ENCODE data around the gene WDPCP. TPM values are rescaled to one million over a fixed set of nuclear protein-coding genes. Genes with fewer than 3 reads are reported as not detected.

Gene WDPCP
- total RNA-seq, 4 donors from 2014 or later, result 7.8 to 23.7 (median 10.7) TPM

GRCh38 chr2:63093502-63093901 lies 494.8 kb downstream of the WDPCP start:
- DNase-seq (ENCODE audit: extremely low spot score), result no peak
- WGBS, result 81% methylated on average over 1 of the region's 1 CpG
- H3K27me3 ChIP-seq, result no peaks in the 10 kb centered on the region
- H3K36me3 ChIP-seq, result no peaks in the 10 kb centered on the region
- H3K4me1 ChIP-seq, result no peaks in the 10 kb centered on the region
- intact Hi-C loops (cut with DNase I), result no loop called here
- H3K27ac ChIP-seq (replicated peaks in 1 of 4), result no peak overlapping the region
- no peak for TF ChIP-seq EP300 (IDR thresholded peaks at IDR 0.05)
- TF ChIP-seq POLR2AphosphoS5 (IDR thresholded peaks at IDR 0.05), result no peak
- TF ChIP-seq, protein P1, sequence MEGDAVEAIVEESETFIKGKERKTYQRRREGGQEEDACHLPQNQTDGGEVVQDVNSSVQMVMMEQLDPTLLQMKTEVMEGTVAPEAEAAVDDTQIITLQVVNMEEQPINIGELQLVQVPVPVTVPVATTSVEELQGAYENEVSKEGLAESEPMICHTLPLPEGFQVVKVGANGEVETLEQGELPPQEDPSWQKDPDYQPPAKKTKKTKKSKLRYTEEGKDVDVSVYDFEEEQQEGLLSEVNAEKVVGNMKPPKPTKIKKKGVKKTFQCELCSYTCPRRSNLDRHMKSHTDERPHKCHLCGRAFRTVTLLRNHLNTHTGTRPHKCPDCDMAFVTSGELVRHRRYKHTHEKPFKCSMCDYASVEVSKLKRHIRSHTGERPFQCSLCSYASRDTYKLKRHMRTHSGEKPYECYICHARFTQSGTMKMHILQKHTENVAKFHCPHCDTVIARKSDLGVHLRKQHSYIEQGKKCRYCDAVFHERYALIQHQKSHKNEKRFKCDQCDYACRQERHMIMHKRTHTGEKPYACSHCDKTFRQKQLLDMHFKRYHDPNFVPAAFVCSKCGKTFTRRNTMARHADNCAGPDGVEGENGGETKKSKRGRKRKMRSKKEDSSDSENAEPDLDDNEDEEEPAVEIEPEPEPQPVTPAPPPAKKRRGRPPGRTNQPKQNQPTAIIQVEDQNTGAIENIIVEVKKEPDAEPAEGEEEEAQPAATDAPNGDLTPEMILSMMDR (IDR thresholded peaks at IDR 0.05), result no peak
- no peak for TF ChIP-seq POLR2A (IDR thresholded peaks at IDR 0.05; ENCODE audit: low read depth)
- H3K4me3 ChIP-seq, result no peak overlapping the region
- H3K9me3 ChIP-seq, result no peaks in the 10 kb centered on the region

DNA sequence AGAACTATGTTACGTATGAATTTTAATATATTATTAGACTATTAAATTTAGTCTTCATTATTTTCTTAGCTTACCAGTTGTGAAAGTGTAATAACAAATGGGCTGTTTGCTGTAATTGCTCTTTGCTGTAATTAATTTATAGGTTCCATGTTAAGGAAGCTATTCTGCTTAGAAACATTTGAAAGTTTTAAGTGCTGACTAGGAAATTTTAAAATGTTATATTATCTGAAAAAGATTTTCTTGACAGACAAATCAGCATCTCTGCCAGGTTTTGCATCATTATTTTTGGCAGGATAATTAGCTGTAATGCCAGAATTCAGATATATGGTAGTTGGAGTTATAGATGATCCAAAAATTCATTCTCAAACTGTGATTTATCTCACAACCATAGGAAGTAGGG lies 495.4 kb downstream of the WDPCP start:
- DNase-seq (ENCODE audit: extremely low spot score), result no peak
- intact Hi-C loops (cut with DNase I), result no loop called here

GRCh38 chr2:63092401-63092800 lies 495.9 kb downstream of the WDPCP start:
- no peaks in the 10 kb centered on the region for H3K9me3 ChIP-seq
- WGBS, result 86% methylated on average over 1 of the region's 1 CpG
- H3K36me3 ChIP-seq, result no peaks in the 10 kb centered on the region
- no peak overlapping the region for H3K27ac ChIP-seq (replicated peaks in 1 of 4)
- no peaks in the 10 kb centered on the region for H3K4me1 ChIP-seq
- no peak for DNase-seq (ENCODE audit: extremely low spot score)
- TF ChIP-seq EP300 (IDR thresholded peaks at IDR 0.05), result no peak
- TF ChIP-seq, protein P1 (IDR thresholded peaks at IDR 0.05), result no peak
- TF ChIP-seq POLR2A (IDR thresholded peaks at IDR 0.05; ENCODE audit: low read depth), result no peak
- no peak for TF ChIP-seq POLR2AphosphoS5 (IDR thresholded peaks at IDR 0.05)
- intact Hi-C loops (cut with DNase I), result no loop called here
- no peak overlapping the region for H3K4me3 ChIP-seq
- H3K27me3 ChIP-seq, result no peaks in the 10 kb centered on the region

More for the DNA sequence above, 495.4 kb downstream of the WDPCP start:
- H3K27me3 ChIP-seq, result no peaks in the 10 kb centered on the region
- no peaks in the 10 kb centered on the region for H3K36me3 ChIP-seq
- H3K27ac ChIP-seq (replicated peaks in 1 of 4), result no peak overlapping the region
- H3K4me3 ChIP-seq, result no peak overlapping the region
- H3K4me1 ChIP-seq, result no peaks in the 10 kb centered on the region
- H3K9me3 ChIP-seq, result no peaks in the 10 kb centered on the region
- whole genome bisulfite sequencing, result 2% methylated on average over 1 of the region's 1 CpG
- TF ChIP-seq POLR2A (IDR thresholded peaks at IDR 0.05; ENCODE audit: low read depth) (no peak), EP300 (IDR thresholded peaks at IDR 0.05) (no peak), POLR2AphosphoS5 (IDR thresholded peaks at IDR 0.05) (no peak)
- TF ChIP-seq, protein P1 (IDR thresholded peaks at IDR 0.05), result no peak

- no peak for DNase-seq (ENCODE audit: extremely low spot score)
- Histone ChIP-seq H3K27me3 (no peaks in the 10 kb centered on the region), H3K27ac (replicated peaks in 1 of 4) (no peak overlapping the region), H3K9me3 (no peaks in the 10 kb centered on the region), H3K4me1 (no peaks in the 10 kb centered on the region), H3K36me3 (no peaks in the 10 kb centered on the region), H3K4me3 (no peak overlapping the region)
- no peak for TF ChIP-seq EP300 (IDR thresholded peaks at IDR 0.05)
- no peak for TF ChIP-seq POLR2AphosphoS5 (IDR thresholded peaks at IDR 0.05)
- TF ChIP-seq, protein P1 (IDR thresholded peaks at IDR 0.05), result no peak
- TF ChIP-seq POLR2A (IDR thresholded peaks at IDR 0.05; ENCODE audit: low read depth), result no peak
- WGBS, result 63% methylated on average over 1 of the region's 1 CpG
- intact Hi-C loops (cut with DNase I), result no loop called here
Measured at GRCh38 chr2:63086687-63087086, 501.6 kb downstream of the WDPCP start.

GRCh38 chr2:63081404-63081803 lies 506.9 kb downstream of the WDPCP start:
- Histone ChIP-seq H3K27me3 (peaks cover 0 to 6% (median 0%) of the 10 kb centered on the region in 4 donors), H3K9me3 (no peaks in the 10 kb centered on the region), H3K27ac (replicated peaks in 1 of 4) (no peak overlapping the region), H3K4me1 (no peaks in the 10 kb centered on the region), H3K4me3 (no peak overlapping the region), H3K36me3 (no peaks in the 10 kb centered on the region)
- TF ChIP-seq POLR2AphosphoS5 (IDR thresholded peaks at IDR 0.05) (no peak), EP300 (IDR thresholded peaks at IDR 0.05) (no peak), POLR2A (IDR thresholded peaks at IDR 0.05; ENCODE audit: low read depth) (no peak)
- TF ChIP-seq, protein P1 (IDR thresholded peaks at IDR 0.05), result no peak
- 73% methylated on average over 4 of the region's 4 CpGs for WGBS
- intact Hi-C loops (cut with DNase I), result no loop called here
- DNase-seq (ENCODE audit: extremely low spot score), result no peak

All from esophagus muscularis mucosa (tissue), 4 donors.